HL-60 (cell line): ENCODE results near the gene ARHGEF12.

ENCODE experiments used
- CTCF ChIP-seq: IDR thresholded peaks from one replicate; pipeline ENCODE4 v1.5.1; 2011; ENCODE audit warnings: low read length, control low read depth, inconsistent platforms; ENCODE audit not compliant: insufficient read depth
- POLR2AphosphoS5 ChIP-seq: IDR thresholded peaks from 2 replicates; pipeline ENCODE4 v1.6.1; 2012; ENCODE audit warnings: low read depth
- SPI1 ChIP-seq: IDR thresholded peaks from 2 replicates; pipeline ENCODE4 v1.6.1; 2012; ENCODE audit warnings: low read depth, mild to moderate bottlenecking, borderline replicate concordance

DNA sequence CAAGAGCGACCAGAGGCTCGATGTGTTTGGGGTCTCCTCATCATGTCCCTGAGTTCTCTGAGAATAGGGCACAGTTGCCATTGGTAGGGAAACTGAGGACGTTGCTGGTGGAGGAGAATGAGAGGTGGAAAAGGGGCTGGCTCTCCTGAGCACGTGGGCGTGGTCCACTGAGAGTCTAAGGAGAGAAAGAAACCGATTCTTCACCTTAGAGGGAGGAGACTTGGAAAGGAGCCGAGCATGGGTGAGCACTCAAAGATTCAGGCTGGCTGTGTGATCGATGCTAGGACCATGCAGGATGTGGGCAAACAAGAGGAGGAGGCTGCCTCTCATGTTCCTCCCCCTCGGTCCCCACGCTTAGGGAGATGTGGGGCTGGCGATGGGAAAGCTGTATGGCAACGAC is 30.9 kb upstream of the ARHGEF12 start:
- TF ChIP-seq POLR2AphosphoS5 (no peak), SPI1 (no peak), CTCF (no peak)
